Amniotic epithelial cell (primary cell): ENCODE results near the gene SLC25A29.
A peak's percentile ranks its signal among the peaks of the same experiment; 100 is the strongest.

Experiments used
- DNase-seq: peaks from one replicate; pipeline ENCODE4 v3.0.0-alpha.2; 2010; ENCODE audit warnings: low read depth

The SLC25A29 gene

DNA sequence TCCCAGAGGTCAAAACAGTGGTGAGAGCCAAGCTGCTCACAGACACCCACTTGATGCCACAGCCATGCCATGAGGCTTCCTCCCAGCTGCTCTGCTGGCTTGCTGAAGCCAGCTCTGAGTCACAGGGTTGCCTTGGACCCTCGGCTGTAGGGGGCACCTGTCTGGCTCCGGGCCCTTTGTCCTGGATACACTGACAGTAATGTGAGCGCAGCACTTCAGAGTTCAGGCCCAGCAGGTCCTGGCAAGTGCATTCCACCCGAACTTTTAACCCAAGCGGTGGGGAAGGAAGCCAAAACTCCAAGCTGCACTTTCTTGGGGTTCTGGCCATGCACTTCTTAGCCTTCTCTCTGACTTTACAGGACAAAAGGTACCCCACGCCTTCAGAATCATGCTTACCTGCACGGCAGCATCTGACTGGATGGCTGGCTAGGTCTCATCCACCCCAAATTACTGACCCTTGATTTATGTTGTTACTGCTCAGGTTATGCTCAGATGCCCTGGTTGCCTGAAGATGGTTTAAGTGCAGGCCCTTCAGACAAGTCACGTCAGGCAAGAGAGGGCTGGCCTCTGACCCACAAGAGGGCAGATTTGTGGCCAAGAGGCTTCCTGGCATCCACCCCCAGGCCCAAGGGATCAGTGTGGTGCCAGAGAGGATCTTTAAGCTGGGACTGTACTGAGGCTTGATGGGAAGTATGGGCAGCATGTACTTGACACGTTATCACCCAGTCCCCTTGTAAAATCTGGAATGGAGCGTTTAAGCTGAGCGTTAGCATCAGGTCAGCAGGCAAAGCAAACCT is 24.8 kb downstream of the SLC25A29 start:
- no peak for DNase-seq

DNA sequence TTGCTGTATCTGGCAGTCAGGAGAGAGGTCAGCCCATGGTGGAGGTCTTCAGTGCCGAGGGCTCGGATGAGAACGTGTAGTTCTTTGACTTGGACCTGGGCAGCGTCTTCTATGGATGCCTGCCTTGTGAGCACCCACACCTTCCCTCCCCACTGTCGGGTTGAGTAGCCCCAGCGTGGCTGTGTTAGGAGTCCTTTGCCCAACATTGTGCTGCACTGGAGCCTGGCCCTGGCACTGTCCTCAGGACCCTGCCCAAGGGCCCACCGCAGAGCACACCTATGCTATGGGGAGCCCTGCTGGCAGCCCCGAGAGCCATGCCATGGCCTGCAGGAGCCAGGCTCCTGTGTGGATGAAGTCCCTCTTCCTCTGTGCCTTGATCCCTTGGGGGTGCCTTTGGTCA is 26.7 kb downstream of the SLC25A29 start:
- DNase-seq, result no peak

DNA sequence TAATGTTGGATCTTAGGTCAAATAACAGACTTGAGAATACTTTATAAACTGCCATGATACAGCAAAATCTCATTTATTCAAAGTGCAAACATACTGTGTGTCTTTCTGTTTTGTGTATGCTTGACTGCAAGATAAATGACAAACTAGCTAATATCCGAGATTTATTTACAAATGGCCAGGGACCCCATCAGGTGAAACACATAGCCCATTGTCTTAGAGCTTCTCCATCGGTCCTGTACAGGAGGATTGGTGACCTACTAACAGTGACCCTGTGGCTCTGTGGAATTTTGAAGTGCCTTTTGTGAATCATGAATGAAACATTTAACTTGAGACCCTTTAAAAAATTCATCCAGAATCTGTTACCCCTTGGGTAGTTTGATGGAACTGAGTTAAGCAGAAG is 27.1 kb downstream of the SLC25A29 start:
- DNase-seq, result no peak

DNA sequence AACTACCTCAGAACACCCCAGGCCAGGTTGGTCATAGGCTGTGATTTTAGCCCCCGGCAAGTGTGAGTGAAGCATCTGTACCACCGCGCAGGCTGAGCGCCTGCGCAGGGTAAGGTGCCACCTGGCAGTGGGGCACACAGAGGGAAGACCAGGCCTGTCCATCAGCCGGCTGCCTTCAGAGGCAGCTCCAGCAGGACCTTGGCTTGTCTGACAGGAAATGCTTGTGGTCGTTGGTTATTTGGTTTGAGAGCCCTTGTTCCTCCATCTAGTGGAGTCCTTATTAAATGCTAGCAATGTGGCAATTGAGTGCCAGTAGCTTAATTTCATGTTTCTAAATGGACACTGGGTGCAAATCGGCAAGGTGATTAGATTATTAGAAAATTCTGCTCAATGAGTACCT is 27.5 kb downstream of the SLC25A29 start:
- DNase-seq, result peak; percentile 64

DNA sequence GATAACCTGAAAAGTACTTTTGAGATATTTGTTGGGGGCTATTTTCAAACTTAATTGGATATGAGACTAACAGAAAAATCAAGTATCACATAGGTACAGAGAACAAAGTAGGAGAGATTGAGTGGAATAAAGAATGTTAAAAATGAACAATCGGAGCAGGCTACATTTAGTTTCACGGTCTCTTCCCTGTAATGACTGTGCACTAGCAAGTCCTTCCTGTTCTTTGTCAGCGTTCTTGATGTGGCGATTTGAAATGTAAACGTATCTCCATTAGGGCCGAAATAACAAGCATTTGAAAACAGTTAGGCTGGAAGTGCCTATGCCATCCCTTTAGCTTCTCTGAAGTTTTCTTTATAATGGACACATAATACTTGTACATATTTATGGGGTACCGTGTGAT is 31.0 kb downstream of the SLC25A29 start:
- no peak for DNase-seq

DNA sequence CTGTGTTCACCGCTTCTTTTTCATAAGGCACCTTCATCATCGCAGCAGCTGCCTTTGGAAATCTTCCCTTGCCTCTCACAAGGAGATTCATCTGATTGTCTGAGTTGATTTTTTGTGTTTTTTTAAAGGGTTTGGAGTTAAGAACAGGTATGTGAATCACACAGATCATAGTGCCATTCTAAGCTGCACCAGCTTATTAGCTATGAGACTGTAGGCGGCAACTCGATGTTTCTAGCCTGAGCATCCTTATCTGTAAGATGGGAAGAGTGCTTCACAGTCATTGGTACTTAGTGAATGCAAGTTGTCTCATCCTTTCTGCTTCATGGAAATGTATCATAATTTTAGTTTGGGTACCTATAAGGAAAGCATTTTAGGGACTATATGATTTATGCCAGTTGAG is 32.0 kb downstream of the SLC25A29 start:
- no peak for DNase-seq

DNA sequence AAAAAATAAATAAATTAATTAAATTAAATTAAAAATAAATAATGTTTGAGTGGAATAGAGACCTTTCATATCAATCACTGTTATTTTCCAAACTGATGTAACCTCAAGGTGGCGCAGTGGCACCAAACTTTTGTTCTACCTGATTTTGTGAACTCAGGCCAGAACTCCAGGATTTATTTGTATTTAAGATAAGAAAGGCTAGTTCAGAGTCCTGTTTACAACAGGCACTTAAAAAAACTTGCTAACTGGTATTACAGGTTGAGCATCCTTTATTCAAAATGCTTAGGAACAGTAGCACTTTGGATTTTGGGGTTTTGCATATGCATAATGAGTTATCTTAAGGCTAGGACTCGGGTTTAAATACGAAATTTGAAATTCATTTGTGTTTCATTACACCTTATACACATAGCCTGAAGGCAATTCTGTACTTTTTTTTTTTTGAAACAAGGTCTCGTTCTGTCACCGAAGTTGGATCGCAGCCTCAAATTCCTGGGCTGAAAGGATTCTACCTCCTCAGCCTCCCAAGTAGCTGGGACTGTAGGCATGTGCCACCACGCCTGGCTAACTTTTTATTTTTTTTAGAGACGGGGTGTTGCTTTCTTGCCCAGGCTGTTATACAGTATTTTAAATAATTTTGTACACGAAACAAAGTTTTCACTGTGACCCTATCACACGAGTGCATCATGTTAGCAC is 34.9 kb downstream of the SLC25A29 start:
- peak; percentile 49 for DNase-seq

DNA sequence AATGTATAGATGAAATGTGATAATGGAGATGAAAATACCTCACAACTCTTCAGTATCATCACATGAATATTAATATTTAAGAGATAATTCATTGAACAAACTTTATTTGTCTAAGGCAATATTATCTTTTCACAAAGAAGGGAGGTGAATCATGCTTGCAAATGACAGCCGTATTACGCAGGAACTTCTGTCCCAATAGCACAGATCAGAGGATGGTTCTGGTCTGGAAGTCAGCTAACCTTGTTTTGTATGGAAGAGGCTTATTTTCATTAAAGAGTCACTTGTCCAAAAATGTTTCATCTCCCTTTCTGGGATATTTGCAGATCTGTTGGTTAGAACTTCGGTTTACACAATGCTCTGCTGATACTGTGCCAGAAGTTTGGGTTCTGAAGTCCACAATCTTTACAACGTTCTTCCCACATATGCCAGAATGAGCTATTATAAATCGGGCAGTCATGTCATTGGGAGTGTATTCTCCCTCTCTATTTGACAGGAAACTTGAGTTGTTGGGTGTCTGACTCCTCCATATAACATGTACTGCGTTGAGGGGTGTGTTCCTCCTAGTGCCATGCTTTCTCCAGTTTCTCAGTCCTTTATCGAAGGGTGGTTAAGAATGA is 37.5 kb downstream of the SLC25A29 start:
- DNase-seq, result peak; percentile 50

DNA sequence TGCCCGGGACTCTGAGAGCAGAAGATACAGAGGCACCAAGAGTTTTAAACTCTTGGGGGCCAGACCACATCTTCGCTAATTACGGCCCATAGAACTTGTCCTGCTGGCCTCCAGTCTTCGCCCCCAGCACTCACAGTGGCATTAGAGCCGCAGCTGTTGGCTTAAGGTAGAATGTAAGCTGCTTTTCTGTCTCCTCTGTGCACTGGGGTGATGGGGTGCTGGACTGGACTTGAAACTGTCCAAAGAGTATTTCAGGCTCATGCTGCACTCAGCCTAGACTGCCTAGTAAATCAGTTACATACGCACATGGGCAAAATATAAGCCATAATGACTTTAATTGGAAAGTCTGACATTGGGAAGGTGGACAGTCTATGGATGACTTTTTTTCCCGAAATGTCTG is 38.3 kb downstream of the SLC25A29 start:
- no peak for DNase-seq

DNA sequence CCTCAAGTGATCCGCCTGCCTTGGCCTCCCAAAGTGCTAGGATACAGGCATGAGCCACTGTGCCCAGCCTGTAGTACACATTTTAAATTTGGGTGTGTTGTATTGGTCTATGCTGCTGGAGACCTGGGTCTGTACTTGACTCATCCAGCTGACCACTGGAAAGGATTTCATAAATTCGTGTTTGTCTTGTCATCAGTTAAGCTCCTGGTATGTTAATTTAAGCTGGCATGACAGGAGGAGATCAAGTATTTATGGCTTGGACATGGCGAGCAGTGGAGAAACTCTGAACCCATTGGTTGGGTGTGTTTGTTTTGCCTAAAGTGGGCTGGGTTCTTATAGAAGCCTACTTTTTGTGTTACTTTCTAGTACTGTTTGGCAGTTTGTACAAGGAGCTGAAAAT is 43.1 kb downstream of the SLC25A29 start:
- peak; percentile 98 for DNase-seq

DNA sequence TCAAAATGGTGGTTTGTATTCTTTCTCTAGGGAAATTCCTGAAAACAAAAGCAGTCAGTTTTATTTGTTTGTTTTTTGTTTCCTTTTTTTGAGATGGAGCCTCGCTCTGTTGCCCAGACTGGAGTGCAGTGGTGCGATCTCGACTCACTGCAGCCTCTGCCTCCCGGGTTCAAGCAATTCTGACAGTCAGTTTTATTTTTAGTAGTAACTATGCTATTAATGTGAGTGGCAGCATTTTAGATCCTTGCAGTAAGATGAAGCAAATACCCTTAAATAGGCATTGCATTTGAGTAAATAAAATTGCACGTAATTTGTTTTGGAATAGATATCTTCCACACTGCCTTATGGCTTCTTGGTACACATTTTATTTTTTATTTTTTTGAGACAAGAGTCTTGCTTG is 43.7 kb downstream of the SLC25A29 start:
- no peak for DNase-seq

DNA sequence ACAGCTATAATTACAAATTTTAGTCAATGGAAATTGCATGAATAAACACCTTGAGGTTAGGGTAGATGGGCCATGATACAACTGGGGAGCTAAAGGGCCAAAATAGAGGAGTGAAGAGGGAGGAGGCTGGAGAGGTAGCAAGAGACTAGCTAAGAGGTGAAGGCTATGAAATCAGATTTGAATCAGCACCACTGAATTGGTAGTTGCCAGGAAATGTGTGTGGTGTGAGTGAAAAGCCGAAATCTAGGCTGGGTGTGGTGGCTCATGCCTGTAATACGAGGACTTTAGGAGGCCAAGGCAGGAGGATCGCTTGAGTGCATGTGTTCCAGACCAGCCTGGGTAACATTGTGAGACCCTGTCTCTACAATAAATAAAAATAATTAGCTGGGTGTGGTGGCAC is 44.6 kb downstream of the SLC25A29 start:
- DNase-seq, result no peak

DNA sequence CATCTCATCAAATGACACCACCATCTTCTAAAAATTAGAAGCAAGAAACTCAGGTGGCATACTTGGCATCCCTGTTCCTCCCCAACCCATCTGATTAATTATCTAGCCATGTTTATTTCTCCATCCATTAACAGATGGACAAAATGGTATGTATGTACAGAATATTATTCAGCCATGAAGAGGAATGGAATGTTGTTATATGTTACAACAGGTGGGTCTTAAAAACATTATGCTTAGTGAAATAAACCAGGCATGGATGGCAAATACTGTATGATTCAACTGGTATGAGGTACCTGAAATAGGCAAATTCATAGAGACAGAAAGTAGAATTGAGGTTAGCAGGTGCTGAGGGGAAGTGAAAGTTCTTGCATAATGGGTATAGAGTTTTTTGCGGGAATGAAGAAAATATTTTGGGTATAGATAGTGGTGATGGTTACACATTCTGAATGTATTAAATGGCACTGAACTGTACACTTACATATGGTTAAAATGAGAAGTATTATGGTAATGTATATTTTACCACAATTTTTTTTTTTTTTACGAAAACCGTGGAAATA is 49.8 kb downstream of the SLC25A29 start:
- no peak for DNase-seq

DNA sequence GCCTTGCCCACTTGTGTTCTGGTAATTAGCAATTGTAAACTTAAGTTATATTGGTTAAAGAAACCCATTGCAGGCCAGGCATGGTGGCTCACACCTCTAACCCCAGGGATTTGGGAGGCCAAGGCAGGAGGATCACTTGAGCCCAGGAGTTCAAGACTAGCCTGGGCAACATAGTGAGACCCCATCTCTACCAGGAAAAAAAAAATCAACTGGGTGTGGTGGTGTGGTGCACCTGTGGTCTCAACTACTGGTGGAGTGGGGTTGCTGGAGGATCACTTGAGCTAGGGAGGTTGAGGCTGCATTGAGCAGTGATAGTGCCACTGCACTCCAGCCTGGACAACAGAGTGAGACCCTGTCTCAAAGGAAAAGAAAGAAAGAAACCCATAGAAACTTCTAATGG is 53.6 kb downstream of the SLC25A29 start:
- DNase-seq, result no peak

DNA sequence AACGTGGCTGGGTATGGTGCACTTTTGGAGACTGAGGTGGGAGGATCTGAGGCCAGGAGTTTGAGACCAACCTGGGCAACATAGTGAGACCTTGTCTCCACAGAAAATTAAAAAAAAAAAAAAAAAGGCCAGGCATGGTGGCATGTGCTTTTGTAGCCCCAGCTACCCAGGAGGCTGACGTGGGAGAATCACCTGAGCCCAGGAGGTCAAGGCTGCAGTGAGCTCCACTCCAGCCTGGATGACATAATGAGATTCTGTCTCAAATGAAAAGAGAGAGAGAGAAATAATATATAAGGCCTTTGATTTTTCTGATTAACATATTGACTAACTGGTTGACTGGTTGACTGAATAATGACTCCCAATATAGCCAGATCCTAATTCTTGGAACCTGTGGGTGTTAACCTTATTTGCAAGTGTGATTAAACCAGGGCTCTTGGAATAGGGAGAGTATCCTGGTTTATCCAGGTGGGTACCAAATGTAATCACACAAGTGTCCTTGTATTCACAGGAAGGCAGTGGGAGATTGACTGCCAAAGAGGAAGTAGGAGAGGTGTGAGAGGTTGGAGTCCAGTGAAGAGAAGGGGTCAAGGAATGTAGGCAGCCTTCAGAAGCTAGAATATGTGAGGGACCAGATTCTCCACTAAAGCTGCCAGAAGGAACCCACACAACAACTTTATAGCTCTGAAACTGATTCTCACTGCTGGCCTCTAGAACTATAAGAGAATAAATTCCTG is 55.3 kb downstream of the SLC25A29 start:
- no peak for DNase-seq

DNA sequence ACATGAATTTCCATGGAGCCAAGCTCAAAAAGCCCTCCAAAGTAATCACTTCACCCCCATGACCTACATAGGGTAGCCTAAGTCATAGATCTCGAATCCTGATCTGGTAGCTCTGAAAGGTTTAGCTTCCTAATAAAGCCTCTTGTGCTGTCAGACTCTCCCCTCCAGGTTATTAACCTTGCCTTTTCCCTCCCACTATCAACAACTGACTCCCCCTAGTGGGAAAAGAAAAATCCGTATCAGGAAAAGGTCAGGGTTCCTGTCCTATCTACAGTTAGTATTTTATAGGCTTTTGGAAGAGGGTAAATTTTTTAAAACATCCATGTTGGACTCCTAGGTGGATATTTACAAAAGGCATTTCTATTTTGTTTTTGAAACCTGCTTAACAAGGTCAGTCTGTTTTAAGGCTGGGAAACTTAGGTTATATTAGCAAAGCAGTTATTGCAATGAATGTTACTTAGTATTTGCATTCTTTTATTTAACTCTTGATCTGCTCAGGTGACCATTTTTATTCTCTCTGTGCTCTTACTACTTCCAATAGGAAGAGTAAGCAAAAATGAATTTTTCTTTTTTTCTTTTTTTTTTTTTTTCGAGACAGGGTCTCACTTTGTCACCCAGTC is 59.3 kb downstream of the SLC25A29 start:
- DNase-seq, result peak; percentile 55

DNA sequence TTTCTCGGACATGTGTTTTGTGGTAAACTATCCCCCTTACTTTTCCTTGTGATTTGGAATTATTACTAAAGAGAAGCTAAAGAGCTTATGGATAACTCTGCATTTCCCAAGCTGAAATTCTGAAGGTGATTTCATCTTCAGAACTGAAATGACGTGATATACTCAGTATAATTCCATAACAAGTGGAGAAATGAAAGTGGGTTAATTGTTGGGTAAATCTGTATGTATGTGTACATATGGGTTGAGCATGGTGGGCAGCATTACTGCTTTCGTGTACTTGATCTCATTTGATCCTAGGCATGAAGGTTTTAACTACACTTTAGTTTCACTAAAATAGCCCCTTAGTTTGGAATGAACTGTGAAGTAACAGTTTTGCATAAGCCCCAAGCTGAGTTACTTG is 63.2 kb downstream of the SLC25A29 start:
- no peak for DNase-seq

DNA sequence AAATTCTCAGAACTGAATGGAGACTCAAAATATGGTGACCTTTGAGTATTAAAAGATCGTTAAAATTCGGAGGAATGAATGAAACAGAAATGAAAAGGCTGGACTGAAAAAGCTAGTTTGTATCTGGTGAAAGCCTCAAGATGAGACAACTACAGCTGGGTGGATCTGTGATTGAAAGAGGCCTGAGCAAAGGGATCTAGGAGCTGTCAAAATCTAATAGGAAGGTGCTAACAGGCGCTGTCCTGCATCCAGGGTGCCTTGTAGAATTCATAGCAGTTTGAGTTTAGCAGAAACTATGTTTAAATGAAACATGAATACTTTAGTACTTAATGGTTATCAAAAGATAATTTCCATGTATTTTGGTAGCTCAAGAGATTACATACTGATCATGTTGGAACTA is 65.0 kb downstream of the SLC25A29 start:
- no peak for DNase-seq
